ENCODE measurements around the gene KDM5A. TPM values are rescaled to one million over a fixed set of nuclear protein-coding genes. Genes with fewer than 3 reads are reported as not detected.

Gene KDM5A
- polyA plus RNA-seq, 1 donor from 2014 or later: 11.2 TPM

- no peaks in the 10 kb centered on the region for H3K79me2 ChIP-seq (replicated peaks; ENCODE audit: insufficient read depth, low read length)
- H3K4me2 ChIP-seq (ENCODE audit: low read length): no peak within 1 kb of the TSS
- no peak within 1 kb of the TSS for H2AFZ ChIP-seq (ENCODE audit: low read depth, low read length)
- H3K36me3 ChIP-seq (ENCODE audit: insufficient read depth, low read length): no peaks in the 10 kb centered on the region
- no peak within 1 kb of the TSS for H3K4me3 ChIP-seq (ENCODE audit: low read length)
- no peaks in the 10 kb centered on the region for H4K20me1 ChIP-seq (ENCODE audit: insufficient read depth)
- H3K27ac ChIP-seq (ENCODE audit: low read length): no peak within 1 kb of the TSS
- H3F3A ChIP-seq (ENCODE audit: insufficient read depth, low read length, poor library complexity, severe bottlenecking): no peaks in the 10 kb centered on the region
- H3K9me2 ChIP-seq (ENCODE audit: insufficient read depth, low read length): no peaks in the 10 kb centered on the region
- no peak for TF ChIP-seq EP300 (conservative IDR thresholded peaks at IDR 0.05; ENCODE audit: poor library complexity, severe bottlenecking)
- no peak for TF ChIP-seq EZH2 (IDR thresholded peaks at IDR 0.05; ENCODE audit: borderline replicate concordance, insufficient read depth, low read length, poor library complexity, severe bottlenecking)
- TF ChIP-seq SMC3 (conservative IDR thresholded peaks at IDR 0.05; ENCODE audit: poor library complexity): no peak
- no peak for TF ChIP-seq POLR2AphosphoS5 (IDR thresholded peaks at IDR 0.05)
- TF ChIP-seq RAD21 (conservative IDR thresholded peaks at IDR 0.05): no peak
- no peak for TF ChIP-seq TAF1 (IDR thresholded peaks at IDR 0.05; ENCODE audit: low read depth)
- TF ChIP-seq, protein P1, sequence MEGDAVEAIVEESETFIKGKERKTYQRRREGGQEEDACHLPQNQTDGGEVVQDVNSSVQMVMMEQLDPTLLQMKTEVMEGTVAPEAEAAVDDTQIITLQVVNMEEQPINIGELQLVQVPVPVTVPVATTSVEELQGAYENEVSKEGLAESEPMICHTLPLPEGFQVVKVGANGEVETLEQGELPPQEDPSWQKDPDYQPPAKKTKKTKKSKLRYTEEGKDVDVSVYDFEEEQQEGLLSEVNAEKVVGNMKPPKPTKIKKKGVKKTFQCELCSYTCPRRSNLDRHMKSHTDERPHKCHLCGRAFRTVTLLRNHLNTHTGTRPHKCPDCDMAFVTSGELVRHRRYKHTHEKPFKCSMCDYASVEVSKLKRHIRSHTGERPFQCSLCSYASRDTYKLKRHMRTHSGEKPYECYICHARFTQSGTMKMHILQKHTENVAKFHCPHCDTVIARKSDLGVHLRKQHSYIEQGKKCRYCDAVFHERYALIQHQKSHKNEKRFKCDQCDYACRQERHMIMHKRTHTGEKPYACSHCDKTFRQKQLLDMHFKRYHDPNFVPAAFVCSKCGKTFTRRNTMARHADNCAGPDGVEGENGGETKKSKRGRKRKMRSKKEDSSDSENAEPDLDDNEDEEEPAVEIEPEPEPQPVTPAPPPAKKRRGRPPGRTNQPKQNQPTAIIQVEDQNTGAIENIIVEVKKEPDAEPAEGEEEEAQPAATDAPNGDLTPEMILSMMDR (IDR thresholded peaks at IDR 0.05; ENCODE audit: poor library complexity, severe bottlenecking): no peak
- TF ChIP-seq, protein P2, sequence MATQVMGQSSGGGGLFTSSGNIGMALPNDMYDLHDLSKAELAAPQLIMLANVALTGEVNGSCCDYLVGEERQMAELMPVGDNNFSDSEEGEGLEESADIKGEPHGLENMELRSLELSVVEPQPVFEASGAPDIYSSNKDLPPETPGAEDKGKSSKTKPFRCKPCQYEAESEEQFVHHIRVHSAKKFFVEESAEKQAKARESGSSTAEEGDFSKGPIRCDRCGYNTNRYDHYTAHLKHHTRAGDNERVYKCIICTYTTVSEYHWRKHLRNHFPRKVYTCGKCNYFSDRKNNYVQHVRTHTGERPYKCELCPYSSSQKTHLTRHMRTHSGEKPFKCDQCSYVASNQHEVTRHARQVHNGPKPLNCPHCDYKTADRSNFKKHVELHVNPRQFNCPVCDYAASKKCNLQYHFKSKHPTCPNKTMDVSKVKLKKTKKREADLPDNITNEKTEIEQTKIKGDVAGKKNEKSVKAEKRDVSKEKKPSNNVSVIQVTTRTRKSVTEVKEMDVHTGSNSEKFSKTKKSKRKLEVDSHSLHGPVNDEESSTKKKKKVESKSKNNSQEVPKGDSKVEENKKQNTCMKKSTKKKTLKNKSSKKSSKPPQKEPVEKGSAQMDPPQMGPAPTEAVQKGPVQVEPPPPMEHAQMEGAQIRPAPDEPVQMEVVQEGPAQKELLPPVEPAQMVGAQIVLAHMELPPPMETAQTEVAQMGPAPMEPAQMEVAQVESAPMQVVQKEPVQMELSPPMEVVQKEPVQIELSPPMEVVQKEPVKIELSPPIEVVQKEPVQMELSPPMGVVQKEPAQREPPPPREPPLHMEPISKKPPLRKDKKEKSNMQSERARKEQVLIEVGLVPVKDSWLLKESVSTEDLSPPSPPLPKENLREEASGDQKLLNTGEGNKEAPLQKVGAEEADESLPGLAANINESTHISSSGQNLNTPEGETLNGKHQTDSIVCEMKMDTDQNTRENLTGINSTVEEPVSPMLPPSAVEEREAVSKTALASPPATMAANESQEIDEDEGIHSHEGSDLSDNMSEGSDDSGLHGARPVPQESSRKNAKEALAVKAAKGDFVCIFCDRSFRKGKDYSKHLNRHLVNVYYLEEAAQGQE (IDR thresholded peaks at IDR 0.05; ENCODE audit: borderline replicate concordance): no peak
- TF ChIP-seq MXI1 (conservative IDR thresholded peaks at IDR 0.05; ENCODE audit: poor library complexity, severe bottlenecking): no peak
- no peak within 1 kb of the TSS for H3K9ac ChIP-seq (ENCODE audit: low read length)
- H3K27me3 ChIP-seq (ENCODE audit: insufficient read depth, low read depth, low read length): no peaks in the 10 kb centered on the region
- no peaks in the 10 kb centered on the region for H3K9me3 ChIP-seq (ENCODE audit: low read length)
These were observed 126.3 kb downstream of the KDM5A start, which contains the start of gene SLC6A13 for GRCh38 chr12:262817-263216. Gene SLC6A13, minus strand, starts transcription at chr12:262836. Its CDS starts 2,784 bp downstream, at chr12:260052.

- Histone ChIP-seq H3K4me2 (ENCODE audit: low read length) (no peak overlapping the region), H3K9me3 (ENCODE audit: low read length) (no peaks in the 10 kb centered on the region), H3K9me2 (ENCODE audit: insufficient read depth, low read length) (no peaks in the 10 kb centered on the region), H4K20me1 (ENCODE audit: insufficient read depth) (no peaks in the 10 kb centered on the region), H2AFZ (ENCODE audit: low read depth, low read length) (no peak overlapping the region), H3K9ac (ENCODE audit: low read length) (no peak overlapping the region), H3K79me2 (replicated peaks; ENCODE audit: insufficient read depth, low read length) (no peaks in the 10 kb centered on the region), H3F3A (ENCODE audit: insufficient read depth, low read length, poor library complexity, severe bottlenecking) (no peaks in the 10 kb centered on the region), H3K4me3 (ENCODE audit: low read length) (no peak overlapping the region), H3K27ac (ENCODE audit: low read length) (no peak overlapping the region), H3K36me3 (ENCODE audit: insufficient read depth, low read length) (no peaks in the 10 kb centered on the region), H3K27me3 (ENCODE audit: insufficient read depth, low read depth, low read length) (no peaks in the 10 kb centered on the region)
- TF ChIP-seq EZH2 (IDR thresholded peaks at IDR 0.05; ENCODE audit: borderline replicate concordance, insufficient read depth, low read length, poor library complexity, severe bottlenecking): no peak
- TF ChIP-seq SMC3 (conservative IDR thresholded peaks at IDR 0.05; ENCODE audit: poor library complexity): no peak
- no peak for TF ChIP-seq MXI1 (conservative IDR thresholded peaks at IDR 0.05; ENCODE audit: poor library complexity, severe bottlenecking)
- TF ChIP-seq RAD21 (conservative IDR thresholded peaks at IDR 0.05): no peak
- no peak for TF ChIP-seq EP300 (conservative IDR thresholded peaks at IDR 0.05; ENCODE audit: poor library complexity, severe bottlenecking)
- TF ChIP-seq POLR2AphosphoS5 (IDR thresholded peaks at IDR 0.05): no peak
- TF ChIP-seq, protein P2 (IDR thresholded peaks at IDR 0.05; ENCODE audit: borderline replicate concordance): no peak
- TF ChIP-seq, protein P1 (IDR thresholded peaks at IDR 0.05; ENCODE audit: poor library complexity, severe bottlenecking): no peak
- TF ChIP-seq TAF1 (IDR thresholded peaks at IDR 0.05; ENCODE audit: low read depth): no peak
These were observed 127.0 kb downstream of the KDM5A start for GRCh38 chr12:262113-262512.
